Dendritic cell treated with granulocyte-macrophage colony-stimulating factor and Interleukin-4, amounts not matched to agents 40 ng/mL and 50 ng/mL, for 4 days (primary cell): ENCODE data around the gene CALCR.

Experiments used
- H3K27ac Mint-ChIP-seq: one replicate; pipeline ENCODE4 v1.8.0; 2022; ENCODE audit warnings: mild to moderate bottlenecking, mixed read lengths
- H3K27me3 Mint-ChIP-seq: one replicate; pipeline ENCODE4 v1.8.0; 2022; ENCODE audit warnings: mild to moderate bottlenecking, mixed read lengths
- H3K36me3 Mint-ChIP-seq: one replicate; pipeline ENCODE4 v1.8.0; 2022; ENCODE audit warnings: low read depth, mixed read lengths
- H3K4me1 Mint-ChIP-seq: one replicate; pipeline ENCODE4 v1.8.0; 2022; ENCODE audit warnings: low read depth, mixed read lengths
- H3K4me3 Mint-ChIP-seq: one replicate; pipeline ENCODE4 v1.8.0; 2022; ENCODE audit warnings: mild to moderate bottlenecking, moderate library complexity, mixed read lengths
- H3K9me3 Mint-ChIP-seq: one replicate; pipeline ENCODE4 v1.8.0; 2022; ENCODE audit warnings: mixed read lengths
- intact Hi-C: fragments of 100-400 bp; cut with micrococcal nuclease; formaldehyde crosslinking; loops from one replicate; pipeline ENCODE4 v1.15.0; 2022

Gene CALCR

DNA sequence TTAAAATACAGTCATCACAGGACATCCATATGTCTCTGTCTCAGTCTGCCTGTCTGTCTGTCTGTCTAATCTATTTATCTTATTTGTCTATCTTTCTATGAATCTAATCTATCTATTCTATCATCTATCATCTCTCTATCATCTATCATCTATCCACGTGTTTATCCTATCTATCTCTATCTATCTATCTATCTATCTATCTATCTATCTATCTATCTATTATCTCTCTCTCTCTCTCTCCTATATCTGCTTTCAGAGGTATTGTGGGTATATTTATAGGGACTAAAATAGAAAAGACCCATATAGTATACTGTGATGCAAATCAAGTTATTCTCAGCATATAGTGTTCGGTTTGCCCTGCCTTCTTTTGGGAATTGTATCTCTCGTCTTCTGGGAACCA, 174.9 kb downstream of the CALCR start:
- Mint-ChIP-seq H3K9me3 (no peaks in the 10 kb centered on the region), H3K36me3 (no peaks in the 10 kb centered on the region), H3K27ac (no peak overlapping the region), H3K4me3 (no peak overlapping the region), H3K27me3 (no peaks in the 10 kb centered on the region), H3K4me1 (no peaks in the 10 kb centered on the region)
- intact Hi-C loops: no loop called here

DNA sequence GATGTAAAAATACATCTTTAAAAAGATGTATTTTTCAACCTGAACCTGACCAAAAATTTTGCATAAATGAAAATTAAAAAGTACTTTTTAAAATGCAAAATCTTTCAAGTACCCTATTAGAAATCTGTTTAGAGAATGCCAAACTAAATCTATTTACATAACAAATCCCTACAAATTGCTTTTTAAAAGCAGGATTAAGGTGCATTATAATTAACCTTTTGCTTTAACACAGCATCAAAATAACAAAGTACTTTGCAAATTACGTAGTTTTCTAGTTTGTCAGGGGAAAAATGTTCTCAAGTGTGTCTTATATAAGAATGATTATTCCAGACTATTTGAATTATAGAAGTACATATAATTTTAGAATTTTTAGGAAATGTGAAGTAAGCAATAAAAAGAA, 181.5 kb downstream of the CALCR start:
- no peaks in the 10 kb centered on the region for H3K36me3 Mint-ChIP-seq
- intact Hi-C loops: no loop called here

GRCh38 chr7:93390660-93391059, 183.9 kb downstream of the CALCR start:
- H3K9me3 Mint-ChIP-seq: no peaks in the 10 kb centered on the region
- H3K4me3 Mint-ChIP-seq: no peak overlapping the region
- no peaks in the 10 kb centered on the region for H3K4me1 Mint-ChIP-seq
- no peaks in the 10 kb centered on the region for H3K27me3 Mint-ChIP-seq
- H3K27ac Mint-ChIP-seq: no peak overlapping the region
- intact Hi-C loops: no loop called here
- H3K36me3 Mint-ChIP-seq: no peaks in the 10 kb centered on the region

More for the DNA sequence above, 181.5 kb downstream of the CALCR start:
- Mint-ChIP-seq H3K9me3 (no peaks in the 10 kb centered on the region), H3K27ac (no peak overlapping the region), H3K27me3 (no peaks in the 10 kb centered on the region), H3K4me1 (no peaks in the 10 kb centered on the region), H3K4me3 (no peak overlapping the region)

- intact Hi-C loops: no loop called here
- no peak overlapping the region for H3K27ac Mint-ChIP-seq
- H3K4me1 Mint-ChIP-seq: no peaks in the 10 kb centered on the region
- H3K27me3 Mint-ChIP-seq: no peaks in the 10 kb centered on the region
- H3K9me3 Mint-ChIP-seq: no peaks in the 10 kb centered on the region
- H3K4me3 Mint-ChIP-seq: no peak overlapping the region
- H3K36me3 Mint-ChIP-seq: no peaks in the 10 kb centered on the region
Observed at GRCh38 chr7:93382362-93382761, 192.2 kb downstream of the CALCR start.

- Mint-ChIP-seq H3K27ac (no peak overlapping the region), H3K4me1 (no peaks in the 10 kb centered on the region), H3K9me3 (no peaks in the 10 kb centered on the region), H3K4me3 (no peak overlapping the region), H3K27me3 (peaks cover 2% of the 10 kb centered on the region), H3K36me3 (no peaks in the 10 kb centered on the region)
- intact Hi-C loops: no loop called here
Observed at GRCh38 chr7:93378131-93378760, 196.3 kb downstream of the CALCR start.

GRCh38 chr7:93375603-93376002, 198.9 kb downstream of the CALCR start:
- intact Hi-C loops: no loop called here
- Mint-ChIP-seq H3K36me3 (no peaks in the 10 kb centered on the region), H3K4me3 (no peak overlapping the region), H3K27me3 (peaks cover 4% of the 10 kb centered on the region), H3K4me1 (no peaks in the 10 kb centered on the region), H3K27ac (no peak overlapping the region), H3K9me3 (no peaks in the 10 kb centered on the region)
